Psoas muscle (tissue), 8 donors: ENCODE measurements around the gene GNA15. TPM values are rescaled to one million over a fixed set of nuclear protein-coding genes. Genes with fewer than 3 reads are reported as not detected.
A peak's percentile ranks its signal among the peaks of the same experiment; 100 is the strongest.

Experiments used
- ATAC-seq, 4 donors: fragments of 200-7000 bp; cut with Tn5 transposase; one replicate each; pipeline ENCODE4 v1.9.1; 2020; ENCODE audit warnings: moderate library complexity in 3 of 4, mild to moderate bottlenecking in 2 of 4
- DNase-seq, 2 donors: peaks; one replicate each; pipeline ENCODE4 v3.0.0-alpha.2; 2020
- H3K27ac ChIP-seq: fragments of 200-600 bp; one replicate; pipeline ENCODE4 v1.8.0; 2022
- H3K27me3 ChIP-seq, 3 donors: fragments of 200-600 bp in 1 of 3; one replicate each; pipeline versions ENCODE4 v1.6.1 to v1.8.0; 2013 to 2022; ENCODE audit warnings: low read length in 2 of 3, mild to moderate bottlenecking in 2 of 3, moderate library complexity in 1 of 3; ENCODE audit not compliant: insufficient read depth in 3 of 3
- H3K36me3 ChIP-seq, 2 donors: fragments of 200-600 bp in 1 of 2; one replicate each; pipeline versions ENCODE4 v1.6.1 to v1.8.0; 2013 to 2022; ENCODE audit warnings: low read depth in 1 of 2, mild to moderate bottlenecking in 1 of 2, moderate library complexity in 1 of 2; ENCODE audit not compliant: insufficient read depth in 1 of 2
- H3K4me1 ChIP-seq: fragments of 200-600 bp; one replicate; pipeline ENCODE4 v1.8.0; 2022
- H3K4me3 ChIP-seq: fragments of 200-600 bp; one replicate; pipeline ENCODE4 v1.8.0; 2022; ENCODE audit warnings: mild to moderate bottlenecking
- H3K9me3 ChIP-seq: fragments of 200-600 bp; one replicate; pipeline ENCODE4 v1.8.0; 2022
- CTCF ChIP-seq: fragments of 200-600 bp; IDR thresholded peaks from one replicate; pipeline ENCODE4 v1.8.0; 2022; ENCODE audit warnings: antibody characterized with exemption
- WGBS, 3 donors: extraction: QIAGEN DNeasy Blood & Tissue Kit; methylation state at CpG; one replicate each; pipeline versions ENCODE4 v1.1.6 to v1.1.7; 2013; 5-methylcytosine and 5-hydroxymethylcytosine counted together
- intact Hi-C, 2 donors: fragments of 100-400 bp; cut with DNase I; formaldehyde crosslinking; loops; one replicate each; pipeline versions ENCODE4 v1.11.0 to v1.14.2; 2022
- polyA plus RNA-seq, 3 donors: library from polyadenylated mRNA; stranded (reverse); fragments of 200-250 nt; gene quantifications; one replicate each; pipeline ENCODE4 v1.2.3, GENCODE V29; 2013
- total RNA-seq, 4 donors: library from RNA; stranded (reverse); fragmentation: NEBNext Ultra II Directional in 2 of 4; extraction: Animal tissue kit (Norgen Biotek cat#: 25700) in 2 of 4; gene quantifications; one replicate each; pipeline versions ENCODE4 v1.2.1 to v1.2.4, GENCODE V29; 2021 to 2023
- donor health status: healthy with polysubstance abuse.
- donor health status: DM: no; HTN: no; CAD: no; lungs with moderate emphysema.
- donor health status: Bipolar disorder and iron deficiency.
- donor health status: healthy.
- donor health status: DM: yes; HTN: yes; CAD: no.
- donor health status: DM: no; HTN: no; CAD: no.
- donor health status: DM: no; HTN: no; CAD: no.
- donor health status: DM: yes; HTN: yes; CAD: no.

The GNA15 gene
- total and polyA plus RNA-seq, 7 donors, result 0.18 to 1.9 (median 0.91) TPM

- TF ChIP-seq CTCF, result no peak
- H3K4me1 ChIP-seq, result no peaks in the 10 kb centered on the region
- no peak overlapping the region for H3K27ac ChIP-seq
- no peak overlapping the region for H3K4me3 ChIP-seq
- H3K27me3 ChIP-seq, result peaks cover 0 to 11% (median 0%) of the 10 kb centered on the region in 3 donors
- no peaks in the 10 kb centered on the region for H3K9me3 ChIP-seq
- no peaks in the 10 kb centered on the region for H3K36me3 ChIP-seq
- intact Hi-C loops, result loop anchor here (5.0 kb wide), 4 partner anchors 34 to 274 kb away; no protein-coding TSS in a partner anchor
- 82 to 86% (median 83%) methylated on average over 4 of the region's 4 CpGs for WGBS, 3 donors
- DNase-seq, result no peak
- ATAC-seq, result no peak
These were observed 25.6 kb downstream of the GNA15 start for GRCh38 chr19:3161453-3161852.

- intact Hi-C loops, result loop anchor here (2.0 to 5.0 kb wide), 5 partner anchors 35 to 276 kb away; no protein-coding TSS in a partner anchor
- Histone ChIP-seq H3K36me3 (no peaks in the 10 kb centered on the region), H3K27ac (no peak overlapping the region), H3K4me3 (no peak overlapping the region), H3K27me3 (peaks cover 0 to 11% (median 0%) of the 10 kb centered on the region in 3 donors), H3K4me1 (no peaks in the 10 kb centered on the region), H3K9me3 (no peaks in the 10 kb centered on the region)
- 59 to 73% (median 64%) methylated on average over 34 to 38 of the region's 38 CpGs for WGBS, 3 donors
- ATAC-seq, result peak in 1 of 4 donors; percentile 24
- no peak for TF ChIP-seq CTCF
- no peak for DNase-seq
These were observed 26.8 kb downstream of the GNA15 start for GRCh38 chr19:3162418-3163229.

GRCh38 chr19:3163230-3163886 lies 27.5 kb downstream of the GNA15 start:
- H3K4me1 ChIP-seq, result no peaks in the 10 kb centered on the region
- H3K36me3 ChIP-seq, result no peaks in the 10 kb centered on the region
- intact Hi-C loops, result loop anchor here (2.0 to 5.0 kb wide), 5 partner anchors 36 to 277 kb away; no protein-coding TSS in a partner anchor
- H3K4me3 ChIP-seq, result no peak overlapping the region
- no peak overlapping the region for H3K27ac ChIP-seq
- peak; percentile 91 for TF ChIP-seq CTCF
- peak; percentile 78 to 92 (median 85) for ATAC-seq
- no peaks in the 10 kb centered on the region for H3K9me3 ChIP-seq
- peaks cover 0 to 11% (median 0%) of the 10 kb centered on the region in 3 donors for H3K27me3 ChIP-seq
- peak in 1 of 2 donors; percentile 76 for DNase-seq
- 5 to 11% (median 6%) methylated on average over 22 to 27 of the region's 27 CpGs for whole genome bisulfite sequencing, 3 donors

GRCh38 chr19:3163943-3164342 lies 28.1 kb downstream of the GNA15 start:
- Histone ChIP-seq H3K9me3 (no peaks in the 10 kb centered on the region), H3K4me3 (no peak overlapping the region), H3K36me3 (no peaks in the 10 kb centered on the region), H3K4me1 (no peaks in the 10 kb centered on the region), H3K27me3 (peaks cover 0 to 11% (median 0%) of the 10 kb centered on the region in 3 donors), H3K27ac (no peak overlapping the region)
- ATAC-seq (no peak), DNase-seq (no peak)
- WGBS, 3 donors, result 68 to 71% (median 70%) methylated on average over 7 of the region's 7 CpGs
- intact Hi-C loops, result loop anchor here (2.0 to 5.0 kb wide), 5 partner anchors 37 to 277 kb away; no protein-coding TSS in a partner anchor
- TF ChIP-seq CTCF, result no peak
